Glutamatergic neuron (in vitro differentiated cells): ENCODE data around the gene WASHC1. TPM values are rescaled to one million over a fixed set of nuclear protein-coding genes. Genes with fewer than 3 reads are reported as not detected.
"Not testable (repeated sequence)": the region's sequence is repeated elsewhere in the genome, so short reads cannot be mapped to it uniquely, and the experiment has no call there.

ENCODE experiments used
- DNase-seq: peaks from one replicate; pipeline ENCODE4 v3.0.0; 2022
- H3K27ac Mint-ChIP-seq: one replicate; pipeline ENCODE4 v1.8.0; 2020; ENCODE audit warnings: mild to moderate bottlenecking, mixed read lengths, inconsistent platforms; ENCODE audit not compliant: unreplicated experiment
- H3K27me3 Mint-ChIP-seq: one replicate; pipeline ENCODE4 v1.8.0; 2020; ENCODE audit warnings: mild to moderate bottlenecking, moderate library complexity, mixed read lengths, inconsistent platforms; ENCODE audit not compliant: unreplicated experiment
- H3K36me3 Mint-ChIP-seq: one replicate; pipeline ENCODE4 v1.8.0; 2020; ENCODE audit warnings: mild to moderate bottlenecking, mixed read lengths, inconsistent platforms; ENCODE audit not compliant: unreplicated experiment
- H3K4me1 Mint-ChIP-seq: one replicate; pipeline ENCODE4 v1.8.0; 2020; ENCODE audit warnings: mild to moderate bottlenecking, low read depth, mixed read lengths, inconsistent platforms; ENCODE audit not compliant: unreplicated experiment
- H3K4me3 Mint-ChIP-seq: one replicate; pipeline ENCODE4 v1.8.0; 2020; ENCODE audit warnings: mild to moderate bottlenecking, mixed read lengths, inconsistent platforms; ENCODE audit not compliant: unreplicated experiment
- H3K9me3 Mint-ChIP-seq: one replicate; pipeline ENCODE4 v1.8.0; 2020; ENCODE audit warnings: mild to moderate bottlenecking, moderate library complexity, mixed read lengths, inconsistent platforms; ENCODE audit not compliant: unreplicated experiment
- total RNA-seq: library from RNA; stranded (reverse); fragmentation: NEBNext Ultra II Directional; extraction: Animal tissue kit (Norgen Biotek cat#: 25700); gene quantifications from one replicate; pipeline ENCODE4 v1.2.1, GENCODE V29; 2021; ENCODE audit not compliant: unreplicated experiment

WASHC1 gene
- total RNA-seq, 1 donor from 2014 or later, result 22.2 TPM

- not testable (repeated sequence) for H3K27ac Mint-ChIP-seq, H3K27me3 Mint-ChIP-seq, H3K4me1 Mint-ChIP-seq, H3K4me3 Mint-ChIP-seq, H3K36me3 Mint-ChIP-seq, DNase-seq, H3K9me3 Mint-ChIP-seq
Observed at GRCh38 chr9:45180-45878, 16.1 kb upstream of the WASHC1 start.

GRCh38 chr9:44416-44815 lies 15.2 kb upstream of the WASHC1 start:
- not testable (repeated sequence) for H3K27ac Mint-ChIP-seq, H3K27me3 Mint-ChIP-seq, H3K4me1 Mint-ChIP-seq, H3K9me3 Mint-ChIP-seq, DNase-seq, H3K4me3 Mint-ChIP-seq, H3K36me3 Mint-ChIP-seq

GRCh38 chr9:43636-44035 lies 14.4 kb upstream of the WASHC1 start:
- H3K27me3 Mint-ChIP-seq, H3K4me1 Mint-ChIP-seq, H3K9me3 Mint-ChIP-seq, DNase-seq, H3K36me3 Mint-ChIP-seq, H3K4me3 Mint-ChIP-seq, H3K27ac Mint-ChIP-seq: not testable (repeated sequence)

GRCh38 chr9:43116-43515 lies 13.9 kb upstream of the WASHC1 start:
- H3K36me3 Mint-ChIP-seq, H3K27ac Mint-ChIP-seq, H3K9me3 Mint-ChIP-seq, H3K4me1 Mint-ChIP-seq, H3K27me3 Mint-ChIP-seq, H3K4me3 Mint-ChIP-seq, DNase-seq: not testable (repeated sequence)

GRCh38 chr9:41819-42218 lies 12.6 kb upstream of the WASHC1 start:
- not testable (repeated sequence) for H3K27me3 Mint-ChIP-seq, H3K27ac Mint-ChIP-seq, H3K4me3 Mint-ChIP-seq, DNase-seq, H3K4me1 Mint-ChIP-seq, H3K36me3 Mint-ChIP-seq, H3K9me3 Mint-ChIP-seq

- H3K9me3 Mint-ChIP-seq, result not testable (repeated sequence)
Observed at GRCh38 chr9:41261-41676, 12.0 kb upstream of the WASHC1 start.

GRCh38 chr9:32308-32707 lies 3.1 kb upstream of the WASHC1 start:
- not testable (repeated sequence) for DNase-seq, H3K4me1 Mint-ChIP-seq, H3K27me3 Mint-ChIP-seq, H3K9me3 Mint-ChIP-seq, H3K4me3 Mint-ChIP-seq, H3K27ac Mint-ChIP-seq, H3K36me3 Mint-ChIP-seq

More at GRCh38 chr9:41261-41676, 12.0 kb upstream of the WASHC1 start:
- DNase-seq, H3K4me3 Mint-ChIP-seq, H3K27me3 Mint-ChIP-seq, H3K27ac Mint-ChIP-seq, H3K36me3 Mint-ChIP-seq, H3K4me1 Mint-ChIP-seq: not testable (repeated sequence)

GRCh38 chr9:28775-29174 lies 481 bp downstream of the WASHC1 start:
- H3K27me3 Mint-ChIP-seq, H3K4me3 Mint-ChIP-seq, H3K36me3 Mint-ChIP-seq, DNase-seq, H3K4me1 Mint-ChIP-seq, H3K27ac Mint-ChIP-seq, H3K9me3 Mint-ChIP-seq: not testable (repeated sequence)

- H3K27me3 Mint-ChIP-seq, H3K4me3 Mint-ChIP-seq, H3K27ac Mint-ChIP-seq, H3K4me1 Mint-ChIP-seq, H3K36me3 Mint-ChIP-seq, H3K9me3 Mint-ChIP-seq, DNase-seq: not testable (repeated sequence)
Observed at GRCh38 chr9:21621-22020, 7.6 kb downstream of the WASHC1 start.

GRCh38 chr9:16875-17274 lies 12.4 kb downstream of the WASHC1 start:
- H3K27ac Mint-ChIP-seq, H3K9me3 Mint-ChIP-seq, H3K4me3 Mint-ChIP-seq, DNase-seq, H3K4me1 Mint-ChIP-seq, H3K36me3 Mint-ChIP-seq, H3K27me3 Mint-ChIP-seq: not testable (repeated sequence)

GRCh38 chr9:14129-14809 lies 15.0 kb downstream of the WASHC1 start:
- not testable (repeated sequence) for H3K9me3 Mint-ChIP-seq, H3K4me1 Mint-ChIP-seq, H3K36me3 Mint-ChIP-seq, H3K27me3 Mint-ChIP-seq
- Mint-ChIP-seq H3K4me3 (peak overlapping the region; percentile 49), H3K27ac (peak overlapping the region; percentile 86)
- peak; percentile 61 for DNase-seq
